H1 (cell line): ENCODE data around the gene JMJD1C. TPM values are rescaled to one million over a fixed set of nuclear protein-coding genes. Genes with fewer than 3 reads are reported as not detected.

ENCODE experiments used
- CTCF ChIA-PET: fragments of 300-600 bp; sonication (Branson Sonifier 250); formaldehyde crosslinking; loops from one replicate; lab custom pipeline; 2021; ENCODE audit not compliant: partially characterized antibody; lab: Charles Lee
- POLR2A ChIA-PET: fragments of 300-600 bp; sonication (Branson Sonifier 250); formaldehyde crosslinking; loops from one replicate; lab custom pipeline; 2021; ENCODE audit warnings: inconsistent platforms; ENCODE audit not compliant: partially characterized antibody; lab: Charles Lee
- DNase-seq, 2 experiments: peaks; one replicate each; pipeline versions ENCODE4 v3.0.0 to v3.0.0-alpha.2; 2010 to 2022; ENCODE audit warnings: low spot score in 2 of 2, low read depth in 1 of 2, mixed read lengths in 1 of 2
- FAIRE-seq: peaks from 2 replicates; lab custom pipeline; 2011; peaks lifted over from hg19 to GRCh38; lab: Jason Lieb, UNC
- H2AFZ ChIP-seq: 2 replicates; pipeline ENCODE4 v1.8.1; 2012; ENCODE audit warnings: low read length, inconsistent platforms
- H2AK5ac ChIP-seq: 2 replicates; pipeline ENCODE4 v1.6.1; 2013; ENCODE audit warnings: low read depth, low read length
- H2BK120ac ChIP-seq: replicated peaks from 2 replicates; pipeline ENCODE3; 2013; ENCODE audit warnings: low read depth, low read length, inconsistent platforms
- H2BK12ac ChIP-seq: 2 replicates; pipeline ENCODE4 v1.6.1; 2013; ENCODE audit warnings: low read depth, low read length
- H2BK15ac ChIP-seq: 2 replicates; pipeline ENCODE4 v1.6.1; 2013; ENCODE audit warnings: low read length
- H2BK20ac ChIP-seq: 2 replicates; pipeline ENCODE4 v1.6.1; 2013; ENCODE audit warnings: low read length
- H2BK5ac ChIP-seq: 2 replicates; pipeline ENCODE4 v1.6.1; 2013; ENCODE audit warnings: low read depth, low read length
- H3K14ac ChIP-seq: 2 replicates; pipeline ENCODE4 v1.6.1; 2013; ENCODE audit warnings: inconsistent platforms; ENCODE audit not compliant: insufficient read length
- H3K18ac ChIP-seq: 2 replicates; pipeline ENCODE4 v1.6.1; 2013; ENCODE audit warnings: low read length; ENCODE audit errors: extremely low read depth
- H3K23ac ChIP-seq: 2 replicates; pipeline ENCODE4 v1.6.1; 2013; ENCODE audit warnings: inconsistent platforms; ENCODE audit not compliant: insufficient read length
- H3K23me2 ChIP-seq: 2 replicates; pipeline ENCODE4 v1.6.1; 2013; ENCODE audit warnings: low read depth, low read length
- H3K27ac ChIP-seq: 2 replicates; pipeline ENCODE4 v1.6.1; 2011; ENCODE audit warnings: low read depth, low read length, inconsistent platforms
- H3K27me3 ChIP-seq, 4 experiments: replicated peaks in 1 of 4; 1 replicate in 1 of 4; 2 replicates in 3 of 4; pipeline versions ENCODE4 v1.6.1 to v1.8.1; 2011 to 2013; ENCODE audit warnings: low read length in 3 of 4, mild to moderate bottlenecking in 3 of 4, inconsistent platforms in 2 of 4, mixed read lengths in 2 of 4, moderate library complexity in 1 of 4; ENCODE audit not compliant: control insufficient read depth in 3 of 4, insufficient read depth in 3 of 4; ENCODE audit errors: extremely low read depth in 1 of 4
- H3K36me3 ChIP-seq, 4 experiments: 2 replicates each; pipeline versions ENCODE4 v1.6.1 to v1.8.1; 2011 to 2013; ENCODE audit warnings: mild to moderate bottlenecking in 4 of 4, low read length in 3 of 4, moderate library complexity in 2 of 4, control low read depth in 1 of 4, inconsistent platforms in 1 of 4; ENCODE audit not compliant: insufficient read depth in 4 of 4, control insufficient read depth in 2 of 4
- H3K4ac ChIP-seq: replicated peaks from 2 replicates; pipeline ENCODE3; 2013; ENCODE audit warnings: low read length, low read depth, mixed read lengths, inconsistent platforms; ENCODE audit not compliant: insufficient read length
- H3K4me1 ChIP-seq, 4 experiments: replicated peaks in 1 of 4; 1 replicate in 1 of 4; 2 replicates in 3 of 4; pipeline versions ENCODE4 v1.6.1 to v1.8.1; 2011 to 2013; ENCODE audit warnings: low read length in 3 of 4, inconsistent platforms in 2 of 4, mixed read lengths in 1 of 4; ENCODE audit not compliant: insufficient read depth in 4 of 4, control insufficient read depth in 3 of 4
- H3K4me2 ChIP-seq, 2 experiments: 2 replicates each; pipeline versions ENCODE4 v1.6.1 to v1.8.1; 2011 to 2013; ENCODE audit warnings: low read depth in 2 of 2, low read length in 2 of 2, control low read depth in 1 of 2, inconsistent platforms in 1 of 2, mild to moderate bottlenecking in 1 of 2; ENCODE audit not compliant: insufficient read depth in 1 of 2
- H3K4me3 ChIP-seq, 4 experiments: fragments of 200-600, 300-600 bp in 1 of 4; sonication (generic), shearing (Covaris generic), sonication (Bioruptor Twin) in 1 of 4; 2 replicates each; pipeline versions ENCODE4 v1.5.1 to v1.8.1; 2011 to 2016; ENCODE audit warnings: low read length in 4 of 4, low read depth in 3 of 4, control low read depth in 2 of 4, inconsistent platforms in 2 of 4, mild to moderate bottlenecking in 2 of 4, mixed read lengths in 1 of 4, moderate library complexity in 1 of 4; ENCODE audit not compliant: insufficient read depth in 2 of 4; ENCODE audit errors: extremely low read depth in 1 of 4
- H3K56ac ChIP-seq: replicated peaks from 2 replicates; pipeline ENCODE3; 2013; ENCODE audit warnings: low read depth, mild to moderate bottlenecking, mixed read lengths, low read length, inconsistent platforms; ENCODE audit not compliant: insufficient read length
- H3K79me1 ChIP-seq: 2 replicates; pipeline ENCODE4 v1.6.1; 2013; ENCODE audit warnings: low read depth, low read length, control low read depth
- H3K79me2 ChIP-seq, 2 experiments: 2 replicates each; pipeline versions ENCODE4 v1.6.1 to v1.8.1; 2012 to 2013; ENCODE audit warnings: low read length in 2 of 2, mild to moderate bottlenecking in 2 of 2, inconsistent platforms in 1 of 2; ENCODE audit not compliant: insufficient read depth in 2 of 2, control insufficient read depth in 1 of 2
- H3K9ac ChIP-seq, 4 experiments: replicated peaks in 1 of 4; 1 replicate in 1 of 4; 2 replicates in 3 of 4; pipeline versions ENCODE4 v1.6.1 to v1.8.1; 2011 to 2013; ENCODE audit warnings: low read depth in 3 of 4, low read length in 3 of 4, control low read depth in 2 of 4, mild to moderate bottlenecking in 2 of 4, moderate library complexity in 2 of 4, inconsistent platforms in 1 of 4; ENCODE audit errors: extremely low read depth in 1 of 4
- H3K9me3 ChIP-seq, 2 experiments: 2 replicates each; pipeline versions ENCODE4 v1.6.1 to v1.8.1; 2012 to 2013; ENCODE audit warnings: mild to moderate bottlenecking in 2 of 2, moderate library complexity in 2 of 2, control low read depth in 1 of 2, inconsistent platforms in 1 of 2, low read depth in 1 of 2, low read length in 1 of 2, mixed read lengths in 1 of 2; ENCODE audit not compliant: insufficient read depth in 2 of 2
- H4K20me1 ChIP-seq, 2 experiments: replicated peaks in 1 of 2; 2 replicates each; pipeline versions ENCODE3 to v1.8.1; 2011 to 2013; ENCODE audit warnings: inconsistent platforms in 2 of 2, low read length in 2 of 2, mild to moderate bottlenecking in 1 of 2; ENCODE audit not compliant: insufficient read depth in 2 of 2, control insufficient read depth in 1 of 2
- H4K5ac ChIP-seq: 2 replicates; pipeline ENCODE4 v1.6.1; 2013; ENCODE audit warnings: low read length, low read depth, mixed read lengths, inconsistent platforms; ENCODE audit not compliant: insufficient read length
- H4K8ac ChIP-seq: 2 replicates; pipeline ENCODE4 v1.8.0; 2013; ENCODE audit warnings: mild to moderate bottlenecking, moderate library complexity, low read length, inconsistent platforms; ENCODE audit not compliant: insufficient read depth; ENCODE audit errors: extremely low read depth
- H4K91ac ChIP-seq: replicated peaks from 2 replicates; pipeline ENCODE3; 2013; ENCODE audit warnings: low read length, mixed read lengths, inconsistent platforms; ENCODE audit not compliant: insufficient read length
- BRCA1 ChIP-seq: IDR thresholded peaks from 2 replicates; pipeline ENCODE4 v1.6.1; 2012; ENCODE audit warnings: low read depth, low read length, improper control_type of control experiment
- CTBP2 ChIP-seq: IDR thresholded peaks from 2 replicates; pipeline ENCODE4 v1.7.0; 2011; ENCODE audit warnings: borderline replicate concordance, mild to moderate bottlenecking, moderate library complexity, mixed read lengths, low read length; ENCODE audit not compliant: insufficient read depth, insufficient read length
- EZH2 ChIP-seq: fragments of 200-600 bp; sonication (generic); IDR thresholded peaks from 2 replicates; pipeline ENCODE4 v1.7.1; 2012; ENCODE audit warnings: low read depth, mild to moderate bottlenecking, moderate library complexity, low read length, inconsistent platforms; ENCODE audit not compliant: severe bottlenecking
- MAFK ChIP-seq: IDR thresholded peaks from 2 replicates; pipeline ENCODE4 v1.6.1; 2012; ENCODE audit warnings: low read depth, mild to moderate bottlenecking, improper control_type of control experiment, low read length
- TBP ChIP-seq: IDR thresholded peaks from 2 replicates; pipeline ENCODE4 v1.6.1; 2011; ENCODE audit warnings: low read depth, low read length, improper control_type of control experiment
- TCF12 ChIP-seq: IDR thresholded peaks from 2 replicates; pipeline ENCODE4 v1.6.1; 2011; ENCODE audit warnings: low read depth, mild to moderate bottlenecking, low read length
- WGBS, 2 experiments: shearing (Covaris generic) in 1 of 2; methylation state at CpG; one replicate each; pipeline versions ENCODE4 v1.1.6 to v1.1.7; 2013 to 2015; ENCODE audit warnings: low lambda C conversion rate in 2 of 2, mixed read lengths in 2 of 2, inconsistent platforms in 1 of 2, low coverage in 1 of 2, missing lambda C conversion rate in 1 of 2; ENCODE audit not compliant: insufficient replicate concordance in 2 of 2, insufficient coverage in 1 of 2, insufficient read length in 1 of 2; ENCODE audit errors: extremely low coverage in 1 of 2, missing lambda C conversion rate in 1 of 2; 5-methylcytosine and 5-hydroxymethylcytosine counted together
- polyA plus RNA-seq, 7 experiments: library from polyadenylated mRNA; depleted of rRNA in 3 of 7; stranded (reverse) in 5 of 7; unstranded in 2 of 7; fragments of >200 nt in 5 of 7; fragments of 200-250 nt in 2 of 7; gene quantifications; 1 replicate in 5 of 7; 2 replicates in 1 of 7; 4 replicates in 1 of 7; pipeline versions ENCODE4 v1.2.1 to v1.2.3, GENCODE V29; 2011 to 2013; ENCODE audit warnings: missing spikeins in 2 of 7, mixed read lengths in 2 of 7
- total RNA-seq: library from RNA; stranded (reverse); fragmentation: NEBNext Ultra II Directional; extraction: Animal tissue kit (Norgen Biotek cat#: 25700); gene quantifications from 2 replicates; pipeline ENCODE4 v1.2.1, GENCODE V29; 2021

The JMJD1C gene
- total and polyA plus RNA-seq, 2 of the 8 experiments (the other 6 are each of a cell fraction or from before 2014, with no cell fraction given): 54.5 to 210 TPM

- H3K56ac ChIP-seq: no peak overlapping the region
- H3K79me2 ChIP-seq: peaks cover 0 to 84% of the 10 kb centered on the region in 2 experiments; a peak in 3 of 4 replicates
- no peak overlapping the region for H2BK5ac ChIP-seq
- H3K36me3 ChIP-seq: no peaks in the 10 kb centered on the region
- H3K23me2 ChIP-seq: no peaks in the 10 kb centered on the region
- POLR2A ChIA-PET: no interaction called here
- H2AFZ ChIP-seq: no peak overlapping the region
- no peak overlapping the region for H3K4ac ChIP-seq
- TF ChIP-seq BRCA1 (no peak), MAFK (no peak), CTBP2 (no peak), TCF12 (no peak), TBP (no peak), EZH2 (no peak)
- TF ChIP-seq, all 59 proteins: peak for 0
- DNase-seq (no peak), FAIRE-seq (no peak)
- Histone ChIP-seq H3K4me2 (no peak overlapping the region), H3K27ac (no peak overlapping the region), H4K8ac (no peak overlapping the region), H4K91ac (no peak overlapping the region), H3K9ac (no peak overlapping the region), H2AK5ac (no peak overlapping the region), H4K5ac (no peak overlapping the region), H2BK15ac (no peak overlapping the region), H2BK12ac (no peak overlapping the region), H4K20me1 (peaks cover 0 to 1% of the 10 kb centered on the region in 2 experiments), H2BK20ac (no peak overlapping the region), H3K18ac (no peak overlapping the region), H3K9me3 (no peaks in the 10 kb centered on the region), H3K79me1 (peaks cover 2% of the 10 kb centered on the region; the same call in 1 of the 2 replicates), H2BK120ac (no peak overlapping the region), H3K27me3 (no peaks in the 10 kb centered on the region), H3K4me3 (no peak overlapping the region), H3K14ac (no peak overlapping the region), H3K4me1 (no peaks in the 10 kb centered on the region; a peak in 1 of 7 replicates), H3K23ac (no peak overlapping the region)
- CTCF ChIA-PET: no interaction called here
- 94% methylated on average over 4 of the region's 4 CpGs; no CpG with 5 or more reads in 1 of the 2 experiments for WGBS, 2 experiments
Observed at GRCh38 chr10:63391812-63392211, 74.0 kb downstream of the JMJD1C start.
